HL-60 (cell line): Measurements from ENCODE around the gene PTPRN2.

Experiments used
- DNase-seq, 2 experiments: peaks; one replicate each; pipeline ENCODE4 v3.0.0-alpha.2; 2010 to 2020; ENCODE audit warnings: low read depth in 1 of 2, low spot score in 1 of 2
- H3K27ac ChIP-seq: fragments of 250-450 bp; sonication (Bioruptor Pico); replicated peaks from 2 replicates; pipeline ENCODE4 v1.5.1; 2020; ENCODE audit warnings: mild to moderate bottlenecking, moderate library complexity
- H3K27me3 ChIP-seq: fragments of 250-450 bp; sonication (Bioruptor Pico); 2 replicates; pipeline ENCODE4 v1.5.1; 2021; ENCODE audit warnings: mild to moderate bottlenecking, moderate library complexity; ENCODE audit not compliant: insufficient read depth, poor library complexity, severe bottlenecking
- H3K4me3 ChIP-seq: replicated peaks from 2 replicates; pipeline ENCODE4 v1.5.1; 2011; ENCODE audit warnings: mild to moderate bottlenecking, control low read depth, low read length; ENCODE audit not compliant: insufficient read depth
- CTCF ChIP-seq: IDR thresholded peaks from one replicate; pipeline ENCODE4 v1.5.1; 2011; ENCODE audit warnings: low read length, control low read depth, inconsistent platforms; ENCODE audit not compliant: insufficient read depth
- GABPA ChIP-seq: IDR thresholded peaks from 2 replicates; pipeline ENCODE4 v1.6.1; 2012; ENCODE audit warnings: low read depth
- POLR2AphosphoS5 ChIP-seq: IDR thresholded peaks from 2 replicates; pipeline ENCODE4 v1.6.1; 2012; ENCODE audit warnings: low read depth
- REST ChIP-seq: IDR thresholded peaks from 2 replicates; pipeline ENCODE4 v1.6.1; 2012; ENCODE audit warnings: low read depth; ENCODE audit not compliant: insufficient replicate concordance
- SPI1 ChIP-seq: IDR thresholded peaks from 2 replicates; pipeline ENCODE4 v1.6.1; 2012; ENCODE audit warnings: low read depth, mild to moderate bottlenecking, borderline replicate concordance

The PTPRN2 gene

GRCh38 chr7:157514306-157514705 lies 1073.3 kb downstream of the PTPRN2 start:
- DNase-seq = no peak
- H3K4me3 ChIP-seq = no peak overlapping the region
- H3K27me3 ChIP-seq = peaks cover 2% of the 10 kb centered on the region
- TF ChIP-seq REST (no peak), CTCF (no peak), POLR2AphosphoS5 (no peak), GABPA (no peak), SPI1 (no peak)
- no peak overlapping the region for H3K27ac ChIP-seq

GRCh38 chr7:157513682-157514081 lies 1073.9 kb downstream of the PTPRN2 start:
- TF ChIP-seq REST = no peak
- TF ChIP-seq GABPA = no peak
- no peak for TF ChIP-seq POLR2AphosphoS5
- no peak for TF ChIP-seq CTCF
- no peak for TF ChIP-seq SPI1
- Histone ChIP-seq H3K27me3 (peaks cover 2% of the 10 kb centered on the region), H3K27ac (no peak overlapping the region), H3K4me3 (no peak overlapping the region)
- no peak for DNase-seq

GRCh38 chr7:157513162-157513621 lies 1074.4 kb downstream of the PTPRN2 start:
- H3K27me3 ChIP-seq = peaks cover 2% of the 10 kb centered on the region
- TF ChIP-seq CTCF (no peak), SPI1 (no peak), GABPA (no peak), POLR2AphosphoS5 (no peak), REST (no peak)
- DNase-seq = no peak
- no peak overlapping the region for H3K4me3 ChIP-seq
- H3K27ac ChIP-seq = no peak overlapping the region
